Peyer's patch (tissue), 4 donors: ENCODE results near the gene JPT1. TPM values are rescaled to one million over a fixed set of nuclear protein-coding genes. Genes with fewer than 3 reads are reported as not detected.
"Not testable (repeated sequence)": the region's sequence is repeated elsewhere in the genome, so short reads cannot be mapped to it uniquely, and the experiment has no call there.

Source experiments
- DNase-seq, 3 donors: peaks; one replicate each; pipeline ENCODE4 v3.0.0-alpha.2; 2017 to 2019
- H3K27ac ChIP-seq, 4 donors: fragments of 200-600 bp; sonication (generic); one replicate each; pipeline ENCODE4 v1.5.1; 2016 to 2019
- H3K27me3 ChIP-seq, 2 donors: fragments of 200-600 bp; sonication (generic); one replicate each; pipeline ENCODE4 v1.5.1; 2019
- H3K36me3 ChIP-seq, 3 donors: fragments of 200-600 bp; sonication (generic); one replicate each; pipeline ENCODE4 v1.5.1; 2016 to 2019
- H3K4me1 ChIP-seq, 4 donors: fragments of 200-600 bp; sonication (generic); one replicate each; pipeline ENCODE4 v1.5.1; 2016 to 2019
- H3K4me3 ChIP-seq, 4 donors: fragments of 200-600 bp; sonication (generic); 1 replicate in 3 of 4; 2 replicates in 1 of 4; pipeline ENCODE4 v1.5.1; 2016 to 2019; ENCODE audit warnings: mild to moderate bottlenecking in 1 of 4
- H3K9me3 ChIP-seq, 4 donors: fragments of 200-600 bp; sonication (generic); one replicate each; pipeline ENCODE4 v1.5.1; 2016 to 2019; ENCODE audit warnings: mild to moderate bottlenecking in 1 of 4
- POLR2A ChIP-seq, 2 donors: fragments of 450-650 bp; IDR thresholded peaks; one replicate each; pipeline ENCODE4 v1.5.1; 2017; ENCODE audit warnings: antibody characterized with exemption in 2 of 2, mild to moderate bottlenecking in 2 of 2, moderate library complexity in 2 of 2
- total RNA-seq, 4 donors: library from RNA; depleted of rRNA; stranded (reverse); fragments of >200 nt; gene quantifications; one replicate each; pipeline ENCODE4 v1.1.0, GENCODE V29; 2016
- TF ChIP-seq, protein P1 (sequence below), 6 experiments: fragments of 450-650 bp in 4 of 6; fragments of 200-600 bp in 2 of 6; sonication (generic) in 1 of 6; IDR thresholded peaks; one replicate each; pipeline ENCODE4 v1.5.1; 2017 to 2019; ENCODE audit warnings: antibody characterized with exemption in 6 of 6, mild to moderate bottlenecking in 3 of 6, moderate library complexity in 1 of 6

JPT1 gene
- total RNA-seq, 4 donors from 2014 or later = 132 to 261 (median 202) TPM

DNA sequence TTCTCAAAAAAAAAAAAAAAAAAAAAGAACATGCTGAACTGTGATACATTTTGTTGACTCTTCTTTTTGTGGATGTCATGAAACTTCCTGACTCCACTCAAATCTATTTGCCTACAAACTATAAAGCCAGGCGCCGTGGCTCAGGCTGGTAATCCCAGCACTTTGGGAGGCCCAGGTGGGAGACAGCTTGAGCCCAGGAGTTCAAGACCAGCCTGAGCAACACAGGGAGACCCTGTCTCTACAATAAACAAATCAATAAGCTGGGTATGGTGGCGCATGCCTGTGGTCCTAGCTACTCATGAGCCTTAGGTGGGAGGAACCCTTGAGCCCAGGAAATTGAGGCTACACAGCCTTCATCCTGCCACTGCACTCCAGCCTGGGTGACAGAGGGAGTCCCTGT, 21.3 kb downstream of the JPT1 start:
- no peaks in the 10 kb centered on the region for H3K27me3 ChIP-seq
- TF ChIP-seq, protein P1, sequence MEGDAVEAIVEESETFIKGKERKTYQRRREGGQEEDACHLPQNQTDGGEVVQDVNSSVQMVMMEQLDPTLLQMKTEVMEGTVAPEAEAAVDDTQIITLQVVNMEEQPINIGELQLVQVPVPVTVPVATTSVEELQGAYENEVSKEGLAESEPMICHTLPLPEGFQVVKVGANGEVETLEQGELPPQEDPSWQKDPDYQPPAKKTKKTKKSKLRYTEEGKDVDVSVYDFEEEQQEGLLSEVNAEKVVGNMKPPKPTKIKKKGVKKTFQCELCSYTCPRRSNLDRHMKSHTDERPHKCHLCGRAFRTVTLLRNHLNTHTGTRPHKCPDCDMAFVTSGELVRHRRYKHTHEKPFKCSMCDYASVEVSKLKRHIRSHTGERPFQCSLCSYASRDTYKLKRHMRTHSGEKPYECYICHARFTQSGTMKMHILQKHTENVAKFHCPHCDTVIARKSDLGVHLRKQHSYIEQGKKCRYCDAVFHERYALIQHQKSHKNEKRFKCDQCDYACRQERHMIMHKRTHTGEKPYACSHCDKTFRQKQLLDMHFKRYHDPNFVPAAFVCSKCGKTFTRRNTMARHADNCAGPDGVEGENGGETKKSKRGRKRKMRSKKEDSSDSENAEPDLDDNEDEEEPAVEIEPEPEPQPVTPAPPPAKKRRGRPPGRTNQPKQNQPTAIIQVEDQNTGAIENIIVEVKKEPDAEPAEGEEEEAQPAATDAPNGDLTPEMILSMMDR (IDR thresholded peaks at IDR 0.05) = no peak
- TF ChIP-seq POLR2A (IDR thresholded peaks at IDR 0.05) = no peak
- H3K27ac ChIP-seq = no peak overlapping the region
- H3K4me1 ChIP-seq = peaks cover 0 to 29% (median 2%) of the 10 kb centered on the region in 4 donors
- no peak overlapping the region for H3K4me3 ChIP-seq
- DNase-seq = no peak
- H3K36me3 ChIP-seq = peaks cover 0 to 29% (median 0%) of the 10 kb centered on the region in 3 donors
- H3K9me3 ChIP-seq = no peaks in the 10 kb centered on the region

DNA sequence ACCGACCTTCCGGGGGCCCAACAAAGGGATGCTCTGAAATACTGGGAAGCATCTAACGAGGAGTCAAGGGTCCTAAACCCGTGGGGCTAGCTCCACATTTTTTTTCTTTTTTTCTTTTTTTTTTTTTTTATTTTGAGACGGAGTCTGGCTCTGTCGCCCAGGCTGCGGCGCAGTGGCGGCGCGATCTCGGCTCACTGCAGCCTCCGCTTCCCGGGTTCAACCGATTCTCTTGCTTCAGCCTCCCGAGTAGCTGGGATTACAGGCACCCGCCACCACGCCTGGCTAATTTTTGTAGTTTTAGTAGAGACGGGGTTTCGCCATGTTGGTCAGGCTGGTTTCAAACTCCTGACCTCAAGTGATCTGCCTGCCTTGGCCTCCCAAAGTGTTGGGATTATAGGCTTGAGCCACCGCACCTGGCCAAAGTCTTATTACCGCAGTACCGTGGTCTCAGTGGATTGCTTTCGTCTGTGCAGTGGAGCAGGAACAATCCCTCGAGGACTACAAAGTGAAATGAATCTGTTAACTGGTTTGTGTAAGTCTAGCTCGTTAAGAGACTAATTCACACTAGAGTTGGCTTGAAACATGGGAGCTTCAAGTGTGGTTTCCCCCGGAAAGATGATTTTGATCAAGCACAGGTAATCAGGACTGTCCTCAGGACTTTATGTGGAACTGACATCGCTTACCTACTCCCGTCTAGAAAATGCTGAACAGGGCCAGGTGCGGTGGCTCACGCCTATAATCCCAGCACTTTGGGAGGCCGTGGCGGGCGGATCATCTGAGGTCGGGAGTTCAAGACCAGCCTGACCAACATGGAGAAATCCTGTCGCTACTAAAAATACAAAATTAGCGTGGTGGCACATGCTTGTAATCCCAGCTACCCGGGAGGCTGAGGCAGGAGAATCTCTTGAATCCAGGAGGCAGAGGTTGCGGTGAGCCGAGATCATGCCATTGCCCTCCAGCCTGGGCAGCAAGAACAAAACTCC, 22.0 kb downstream of the JPT1 start:
- H3K9me3 ChIP-seq, H3K27me3 ChIP-seq, DNase-seq: not testable (repeated sequence)
- H3K4me1 ChIP-seq = peaks cover 0 to 30% (median 2%) of the 10 kb centered on the region in 4 donors
- peaks cover 0 to 28% (median 0%) of the 10 kb centered on the region in 3 donors for H3K36me3 ChIP-seq
- H3K4me3 ChIP-seq = peak overlapping the region; percentile 76 to 99 (median 86)
- peak overlapping the region; percentile 95 to 97 (median 96) for H3K27ac ChIP-seq

DNA sequence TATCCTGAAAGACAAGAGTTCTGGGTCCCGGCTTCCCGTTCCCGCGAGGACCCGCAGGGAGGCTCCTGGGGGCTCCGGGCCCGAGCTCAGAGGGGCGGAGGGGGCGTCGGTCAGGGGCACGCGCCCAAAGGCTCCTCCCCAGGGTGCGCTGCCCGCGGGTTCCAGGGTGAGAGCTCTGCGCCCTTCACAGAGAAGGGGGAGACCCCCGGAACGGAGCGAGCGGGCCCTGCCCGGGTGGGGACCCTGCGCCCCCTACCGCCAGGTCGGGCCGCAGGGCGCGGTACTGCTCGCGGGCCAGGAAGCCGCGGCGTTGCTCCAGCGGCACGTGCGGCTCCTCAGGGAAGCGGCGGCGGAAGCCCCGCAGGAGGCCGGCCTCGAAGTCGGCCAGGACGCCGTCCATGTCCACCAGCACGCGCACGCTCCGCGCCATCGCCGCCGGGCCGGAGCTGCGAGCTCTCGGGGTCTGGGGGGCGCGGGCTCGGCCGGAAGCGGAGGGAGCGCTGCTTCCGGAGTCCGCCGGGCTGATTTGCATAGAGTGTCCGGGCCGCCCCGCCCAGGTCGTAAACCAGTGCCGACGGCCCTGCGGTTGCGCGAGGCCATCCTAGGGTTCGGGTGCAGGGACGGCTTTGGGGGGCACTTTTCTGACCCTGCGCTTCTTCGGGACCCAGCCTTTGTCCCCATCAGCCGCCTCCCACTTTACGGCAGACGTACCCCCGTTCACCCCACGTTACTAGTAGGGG, 22.9 kb downstream of the JPT1 start, which contains the start of gene NT5C:
Gene NT5C, minus strand, starts transcription at position 465 of the 740 bp plus-strand sequence. Its CDS starts 35 bp downstream, at position 430.
- peak; percentile 85 to 93 (median 93) for DNase-seq
- no peaks in the 10 kb centered on the region for H3K27me3 ChIP-seq
- H3K36me3 ChIP-seq = peaks cover 0 to 28% (median 0%) of the 10 kb centered on the region in 3 donors
- H3K4me1 ChIP-seq = peaks cover 0 to 30% (median 3%) of the 10 kb centered on the region in 4 donors
- H3K9me3 ChIP-seq = no peaks in the 10 kb centered on the region
- peak within 1 kb of the TSS; percentile 76 to 99 (median 86) for H3K4me3 ChIP-seq
- TF ChIP-seq POLR2A (IDR thresholded peaks at IDR 0.05) = peak; percentile 69 to 82
- TF ChIP-seq, protein P1 (IDR thresholded peaks at IDR 0.05) = peak; percentile 68 to 87 (median 80)
- peak within 1 kb of the TSS; percentile 95 to 97 (median 96) for H3K27ac ChIP-seq

DNA sequence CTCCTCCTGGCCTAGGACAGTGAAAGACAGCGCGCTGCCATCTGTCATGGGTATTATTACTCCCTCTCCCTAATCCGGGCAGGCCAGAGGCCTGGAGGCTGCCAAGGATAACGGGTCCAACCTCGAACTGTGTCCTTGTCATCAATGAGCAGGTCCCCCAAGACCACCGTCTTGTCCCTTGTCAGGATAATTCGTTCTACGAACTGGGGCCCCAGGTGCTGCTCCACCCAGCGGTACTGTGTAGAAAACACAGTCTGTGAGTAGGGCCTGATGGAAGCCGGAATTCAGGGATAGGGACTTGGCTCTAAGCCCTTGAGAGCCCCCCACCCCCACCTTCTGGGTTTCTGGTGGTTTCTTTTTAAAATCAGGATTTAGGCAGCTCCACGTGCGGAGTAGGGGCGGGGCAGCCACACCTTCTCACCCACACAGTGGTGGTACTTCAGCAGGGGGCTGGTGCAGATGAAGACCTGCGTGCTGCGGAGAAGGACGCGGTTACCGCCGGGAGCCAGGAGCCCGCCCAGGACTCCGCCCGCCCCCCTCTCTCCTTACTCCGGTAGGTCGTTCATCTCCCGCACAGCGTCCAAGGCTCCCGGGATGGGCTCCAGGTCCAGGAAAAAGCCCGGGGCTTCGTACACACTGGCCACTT, 23.6 kb downstream of the JPT1 start:
- Histone ChIP-seq H3K4me3 (peak overlapping the region; percentile 76 to 99 (median 86)), H3K4me1 (peaks cover 0 to 36% (median 6%) of the 10 kb centered on the region in 4 donors), H3K9me3 (no peaks in the 10 kb centered on the region), H3K27me3 (no peaks in the 10 kb centered on the region), H3K27ac (peak overlapping the region; percentile 95 to 97 (median 96)), H3K36me3 (peaks cover 0 to 22% (median 0%) of the 10 kb centered on the region in 3 donors)
- TF ChIP-seq, protein P1 (IDR thresholded peaks at IDR 0.05) = peak; percentile 24 to 70 (median 54)
- TF ChIP-seq POLR2A (IDR thresholded peaks at IDR 0.05) = no peak
- DNase-seq = peak; percentile 46 to 76 (median 71)

DNA sequence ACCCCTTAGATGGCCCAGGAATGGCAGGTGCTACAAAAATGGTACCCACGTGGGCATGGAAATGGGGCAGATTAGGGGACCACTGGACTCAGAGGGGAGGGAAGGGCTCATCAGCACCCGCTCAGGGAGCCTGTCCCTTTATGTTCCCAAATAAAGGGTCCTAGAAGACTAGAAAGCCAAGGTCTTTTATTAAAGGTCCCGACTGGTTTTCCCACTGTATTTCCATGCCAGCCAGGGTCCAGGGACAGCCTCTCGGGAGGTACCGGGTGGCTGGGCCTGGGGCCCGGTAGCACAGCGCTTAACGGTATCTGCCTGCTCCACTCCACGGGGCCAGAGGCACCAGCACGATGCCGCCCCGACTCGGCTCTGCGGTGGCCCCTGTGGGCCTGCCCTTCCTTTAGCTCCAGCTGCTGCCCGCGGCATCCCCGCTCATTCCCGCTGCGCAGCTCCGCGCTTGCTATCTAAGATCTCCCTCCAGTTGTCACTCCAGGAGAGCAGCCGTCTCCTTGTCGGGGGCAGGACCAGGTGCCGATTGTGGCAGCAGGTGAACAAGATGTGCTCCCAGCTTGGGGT, 24.2 kb downstream of the JPT1 start:
- Histone ChIP-seq H3K36me3 (peaks cover 0 to 16% (median 0%) of the 10 kb centered on the region in 3 donors), H3K9me3 (no peaks in the 10 kb centered on the region), H3K27me3 (no peaks in the 10 kb centered on the region), H3K27ac (peak overlapping the region; percentile 95 to 97 (median 96)), H3K4me1 (peaks cover under 1 to 42% (median 12%) of the 10 kb centered on the region in 4 donors), H3K4me3 (peak overlapping the region; percentile 76 to 99 (median 86))
- peak in 1 of 3 donors; percentile 52 for DNase-seq
- TF ChIP-seq, protein P1 (IDR thresholded peaks at IDR 0.05) = no peak
- TF ChIP-seq POLR2A (IDR thresholded peaks at IDR 0.05) = no peak
